PC-3 (cell line): ENCODE data around the gene MYLK4. TPM values are rescaled to one million over a fixed set of nuclear protein-coding genes. Genes with fewer than 3 reads are reported as not detected.

ENCODE experiments used
- ATAC-seq: fragments of 200-7000 bp; cut with Tn5 transposase; 2 replicates; pipeline ENCODE4 v1.9.1; 2020; ENCODE audit warnings: mild to moderate bottlenecking, moderate library complexity
- BruUV-seq: library from RNA; stranded (reverse); fragments of 400-500 nt; replicated peaks from 2 replicates; lab custom pipeline; 2021; lab: Mats Ljungman, UMichigan
- CTCF ChIA-PET: fragments of 300-600 bp; sonication (Branson Sonifier 250); formaldehyde crosslinking; loops from one replicate; lab custom pipeline; 2022; ENCODE audit warnings: antibody characterized with exemption; lab: Charles Lee
- POLR2A ChIA-PET: fragments of 300-600 bp; sonication (Branson Sonifier 250); formaldehyde crosslinking; loops from one replicate; lab custom pipeline; 2022; ENCODE audit warnings: antibody characterized with exemption; ENCODE audit not compliant: unreplicated experiment; lab: Charles Lee
- DNase-seq: peaks from one replicate; pipeline ENCODE4 v3.0.0-alpha.2; 2015
- H2AFZ ChIP-seq: fragments of 300-600 bp; sonication (generic); 2 replicates; pipeline ENCODE4 v1.6.0; 2016; ENCODE audit warnings: antibody characterized with exemption, low read length
- H3F3A ChIP-seq: fragments of 300-600 bp; sonication (generic); one replicate; pipeline ENCODE4 v1.6.0; 2017; ENCODE audit warnings: antibody characterized with exemption, low read length, control low read depth, mild to moderate bottlenecking; ENCODE audit not compliant: unreplicated experiment
- H3K27ac ChIP-seq: fragments of 300-600 bp; sonication (generic); 2 replicates; pipeline ENCODE4 v1.5.1; 2016; ENCODE audit warnings: mild to moderate bottlenecking, low read length
- H3K27me3 ChIP-seq: fragments of 300-600 bp; sonication (generic); 2 replicates; pipeline ENCODE4 v1.6.1; 2016; ENCODE audit warnings: low read length, mixed read lengths
- H3K36me3 ChIP-seq: fragments of 300-600 bp; sonication (generic); 2 replicates; pipeline ENCODE4 v1.6.1; 2016; ENCODE audit warnings: low read depth, mixed run types, low read length, mixed read lengths
- H3K4me1 ChIP-seq: fragments of 300-600 bp; sonication (generic); 2 replicates; pipeline ENCODE4 v1.5.1; 2016; ENCODE audit warnings: low read length; ENCODE audit not compliant: insufficient read depth
- H3K4me2 ChIP-seq: fragments of 300-600 bp; sonication (generic); 2 replicates; pipeline ENCODE4 v1.6.0; 2016; ENCODE audit warnings: low read length
- H3K4me3 ChIP-seq: fragments of 300-600 bp; sonication (generic); 2 replicates; pipeline ENCODE4 v1.5.1; 2016; ENCODE audit warnings: mild to moderate bottlenecking, low read length, mixed read lengths
- H3K79me2 ChIP-seq: fragments of 300-600 bp; sonication (generic); 2 replicates; pipeline ENCODE4 v1.6.1; 2017; ENCODE audit warnings: low read length, mixed read lengths
- H3K9ac ChIP-seq: fragments of 300-600 bp; sonication (generic); 2 replicates; pipeline ENCODE4 v1.6.0; 2016; ENCODE audit warnings: mild to moderate bottlenecking, low read length
- H3K9me2 ChIP-seq: fragments of 300-600 bp; sonication (generic); replicated peaks from 2 replicates; pipeline ENCODE4 v1.6.1; 2016; ENCODE audit warnings: mixed run types, low read length, mixed read lengths
- H3K9me3 ChIP-seq: fragments of 300-600 bp; sonication (generic); 2 replicates; pipeline ENCODE4 v1.6.1; 2016; ENCODE audit warnings: low read length, mixed read lengths
- H4K20me1 ChIP-seq: fragments of 300-600 bp; sonication (generic); 2 replicates; pipeline ENCODE4 v1.6.1; 2016; ENCODE audit warnings: low read length, mixed read lengths
- EZH2 ChIP-seq: fragments of 300-600 bp; sonication (generic); IDR thresholded peaks from one replicate; pipeline ENCODE4 v1.6.1; 2017; ENCODE audit warnings: antibody characterized with exemption, mild to moderate bottlenecking, low read length; ENCODE audit not compliant: unreplicated experiment
- EZH2phosphoT487 ChIP-seq: fragments of 300-600 bp; sonication (generic); IDR thresholded peaks from 2 replicates; pipeline ENCODE4 v1.6.1; 2018; ENCODE audit warnings: mild to moderate bottlenecking, antibody characterized with exemption, low read length, borderline replicate concordance
- intact Hi-C: fragments of 100-400 bp; cut with micrococcal nuclease; formaldehyde crosslinking; loops from 2 replicates; pipeline ENCODE4 v1.9.0; 2023
- total RNA-seq: library from RNA; depleted of rRNA; stranded (reverse); fragments of >200 nt; gene quantifications from 2 replicates; pipeline ENCODE4 v1.2.3, GENCODE V29; 2014
- TF ChIP-seq, protein P1 (sequence below): fragments of 300-600 bp; sonication (generic); conservative IDR thresholded peaks from 2 replicates; pipeline ENCODE4 v1.5.1; 2017; ENCODE audit warnings: antibody characterized with exemption, low read depth, mild to moderate bottlenecking, low read length

MYLK4 gene
- total RNA-seq, 1 experiment from 2014 or later = 0.11 TPM

DNA sequence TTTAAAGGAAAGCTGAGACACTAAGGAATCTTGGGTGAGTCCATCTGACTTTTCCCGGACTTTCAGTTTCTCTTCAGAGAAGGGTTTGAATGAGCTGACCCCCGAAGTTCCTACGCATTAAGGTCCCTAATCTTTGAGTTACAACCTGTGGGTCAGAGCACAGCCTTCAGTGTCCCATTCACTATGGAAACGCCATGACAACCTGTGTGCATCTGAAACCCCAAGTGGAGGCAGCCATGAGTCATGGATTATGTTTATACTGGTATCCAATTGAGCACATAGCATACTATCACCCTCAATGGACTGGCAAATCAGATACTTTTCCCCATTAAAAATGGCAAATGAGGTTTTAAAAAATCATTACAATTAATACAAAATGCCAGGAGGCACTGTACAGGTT lies 11.4 kb downstream of the MYLK4 start:
- H4K20me1 ChIP-seq = no peaks in the 10 kb centered on the region
- DNase-seq (peak; percentile 63), ATAC-seq (peak; percentile 68)
- no peak overlapping the region for H3K4me3 ChIP-seq
- H3K9ac ChIP-seq = no peak overlapping the region
- H3K36me3 ChIP-seq = no peaks in the 10 kb centered on the region
- no peaks in the 10 kb centered on the region for H3K9me3 ChIP-seq
- no peak for TF ChIP-seq EZH2phosphoT487
- TF ChIP-seq EZH2 = no peak
- TF ChIP-seq, protein P1, sequence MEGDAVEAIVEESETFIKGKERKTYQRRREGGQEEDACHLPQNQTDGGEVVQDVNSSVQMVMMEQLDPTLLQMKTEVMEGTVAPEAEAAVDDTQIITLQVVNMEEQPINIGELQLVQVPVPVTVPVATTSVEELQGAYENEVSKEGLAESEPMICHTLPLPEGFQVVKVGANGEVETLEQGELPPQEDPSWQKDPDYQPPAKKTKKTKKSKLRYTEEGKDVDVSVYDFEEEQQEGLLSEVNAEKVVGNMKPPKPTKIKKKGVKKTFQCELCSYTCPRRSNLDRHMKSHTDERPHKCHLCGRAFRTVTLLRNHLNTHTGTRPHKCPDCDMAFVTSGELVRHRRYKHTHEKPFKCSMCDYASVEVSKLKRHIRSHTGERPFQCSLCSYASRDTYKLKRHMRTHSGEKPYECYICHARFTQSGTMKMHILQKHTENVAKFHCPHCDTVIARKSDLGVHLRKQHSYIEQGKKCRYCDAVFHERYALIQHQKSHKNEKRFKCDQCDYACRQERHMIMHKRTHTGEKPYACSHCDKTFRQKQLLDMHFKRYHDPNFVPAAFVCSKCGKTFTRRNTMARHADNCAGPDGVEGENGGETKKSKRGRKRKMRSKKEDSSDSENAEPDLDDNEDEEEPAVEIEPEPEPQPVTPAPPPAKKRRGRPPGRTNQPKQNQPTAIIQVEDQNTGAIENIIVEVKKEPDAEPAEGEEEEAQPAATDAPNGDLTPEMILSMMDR = no peak
- ChIA-PET POLR2A (no interaction called here), CTCF (interaction anchor here (0.6 to 0.8 kb wide), 2 partner anchors 12 to 152 kb away, joined by 3 to 5 read pairs; no protein-coding TSS in a partner anchor)
- no peaks in the 10 kb centered on the region for H3K79me2 ChIP-seq
- H2AFZ ChIP-seq = no peak overlapping the region
- no peaks in the 10 kb centered on the region for H3K27me3 ChIP-seq
- H3K4me1 ChIP-seq = peaks cover 5% of the 10 kb centered on the region; the same call in 1 of the 2 replicates
- no peaks in the 10 kb centered on the region for H3F3A ChIP-seq
- no peak overlapping the region for H3K4me2 ChIP-seq
- no peak overlapping the region for H3K27ac ChIP-seq
- intact Hi-C loops = loop anchor here (2.0 kb wide), 1 partner anchor 51 kb away; no protein-coding TSS in a partner anchor
- H3K9me2 ChIP-seq = no peaks in the 10 kb centered on the region
- BruUV-seq = no TSS peak

DNA sequence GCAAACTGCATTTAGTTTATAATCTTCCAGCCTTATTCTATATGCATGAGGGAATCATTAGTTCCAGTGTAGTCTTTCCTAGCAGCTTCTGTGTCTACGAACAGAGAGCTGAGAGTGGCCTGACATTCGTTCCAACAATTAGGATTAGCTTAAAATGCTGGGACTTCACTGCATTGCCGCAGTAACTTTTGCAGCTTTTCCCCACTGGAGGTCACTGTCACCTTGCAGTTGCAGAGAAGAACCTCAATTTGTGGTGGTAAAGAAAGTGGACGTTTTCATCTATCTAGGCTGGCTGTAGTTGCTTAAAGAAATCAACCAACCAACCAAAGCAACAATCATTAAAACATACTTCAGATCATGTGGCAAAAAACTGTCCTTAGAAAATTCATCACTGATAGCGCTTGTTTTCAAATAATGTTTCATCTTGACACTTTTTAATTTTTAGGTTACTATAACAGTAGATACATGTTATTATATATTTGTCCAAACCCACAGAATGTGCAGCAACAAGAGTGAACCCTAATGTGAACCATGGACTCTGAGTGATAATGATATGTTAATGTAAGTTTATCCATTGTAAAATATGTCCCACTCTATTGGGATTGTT lies 12.2 kb downstream of the MYLK4 start:
- no peak overlapping the region for H3K27ac ChIP-seq
- intact Hi-C loops = loop anchor here (1.0 to 2.0 kb wide), 2 partner anchors 52 to 194 kb away; no protein-coding TSS in a partner anchor

More for the DNA sequence above, 12.2 kb downstream of the MYLK4 start:
- ChIA-PET CTCF (interaction anchor here (0.6 to 1.0 kb wide), 13 partner anchors 9 to 323 kb away, joined by 3 to 12 read pairs (median 3); partner anchors contain the start of gene MYLK4), POLR2A (interaction anchor here (0.7 kb wide), 1 partner anchor 444 kb away, joined by 3 read pairs; no protein-coding TSS in a partner anchor)
- no peak for TF ChIP-seq EZH2phosphoT487
- TF ChIP-seq, protein P1 = peak; percentile 95
- H3K79me2 ChIP-seq = no peaks in the 10 kb centered on the region
- H3K4me3 ChIP-seq = no peak overlapping the region
- DNase-seq = peak; percentile 80
- no peaks in the 10 kb centered on the region for H4K20me1 ChIP-seq
- no peaks in the 10 kb centered on the region for H3K9me2 ChIP-seq
- peak overlapping the region; percentile 18; the same call in 1 of the 2 replicates for H2AFZ ChIP-seq
- no peaks in the 10 kb centered on the region for H3K36me3 ChIP-seq
- no TSS peak for BruUV-seq
- H3K4me1 ChIP-seq = peaks cover 5% of the 10 kb centered on the region; the same call in 1 of the 2 replicates
- peak overlapping the region; percentile 12 for H3K4me2 ChIP-seq
- no peaks in the 10 kb centered on the region for H3F3A ChIP-seq
- peak; percentile 84 for ATAC-seq
- H3K9me3 ChIP-seq = no peaks in the 10 kb centered on the region
- no peak overlapping the region for H3K9ac ChIP-seq
- H3K27me3 ChIP-seq = no peaks in the 10 kb centered on the region
